Testis (tissue), 3 donors: ENCODE results near the gene LIPA. TPM values are rescaled to one million over a fixed set of nuclear protein-coding genes. Genes with fewer than 3 reads are reported as not detected.

ENCODE experiments used
- DNase-seq: peaks from one replicate; pipeline ENCODE4 v3.0.0-alpha.2; 2019
- H3K27ac ChIP-seq, 2 donors: fragments of 200-600 bp; sonication (generic); one replicate each; pipeline ENCODE4 v1.5.1; 2019
- H3K27me3 ChIP-seq: fragments of 200-600 bp; sonication (generic); one replicate; pipeline ENCODE4 v1.5.1; 2019
- H3K36me3 ChIP-seq: fragments of 200-600 bp; sonication (generic); one replicate; pipeline ENCODE4 v1.5.1; 2017; ENCODE audit warnings: low read depth; ENCODE audit errors: missing control alignments
- H3K4me1 ChIP-seq: fragments of 200-600 bp; sonication (generic); one replicate; pipeline ENCODE4 v1.5.1; 2019
- H3K4me3 ChIP-seq, 2 donors: fragments of 200-600 bp; sonication (generic); one replicate each; pipeline ENCODE4 v1.5.1; 2017 to 2019
- H3K9me3 ChIP-seq: fragments of 200-600 bp; sonication (generic); one replicate; pipeline ENCODE4 v1.5.1; 2017
- POLR2A ChIP-seq: fragments of 450-650 bp; IDR thresholded peaks from one replicate; pipeline ENCODE4 v1.6.1; 2017; ENCODE audit warnings: antibody characterized with exemption, mild to moderate bottlenecking, moderate library complexity
- WGBS, 2 donors: methylation state at CpG; one replicate each; pipeline ENCODE4 v1.1.5; 2018; 5-methylcytosine and 5-hydroxymethylcytosine counted together
- intact Hi-C: fragments of 100-400 bp; cut with DNase I; formaldehyde crosslinking; loops from one replicate; pipeline ENCODE4 v1.15.1; 2023; ENCODE audit warnings: low total_unique reads
- polyA plus RNA-seq: library from polyadenylated mRNA; stranded (reverse); fragments of 350-450 nt; fragmentation: Illumina TruSeq; extraction: RNeasy Lipid Tissue Mini Kit (QIAGEN cat#74804); gene quantifications from one replicate; pipeline ENCODE4 v1.2.3, GENCODE V29; 2014; ENCODE audit warnings: low read depth, low replicate concordance; ENCODE audit not compliant: insufficient read depth
- total RNA-seq, 2 donors: library from RNA; depleted of rRNA; stranded (reverse); fragments of >200 nt; gene quantifications; one replicate each; pipeline ENCODE4 v1.2.3, GENCODE V29; 2016
- TF ChIP-seq, protein P1 (sequence below), 3 experiments: fragments of 450-650 bp in 2 of 3; fragments of 200-600 bp in 1 of 3; sonication (generic) in 1 of 3; IDR thresholded peaks; one replicate each; pipeline ENCODE4 v1.5.1; 2016 to 2019; ENCODE audit warnings: antibody characterized with exemption in 3 of 3, mild to moderate bottlenecking in 2 of 3, moderate library complexity in 1 of 3

Gene LIPA
- total and polyA plus RNA-seq, 3 donors from 2014 or later: 13.3 to 32.3 (median 13.9) TPM

DNA sequence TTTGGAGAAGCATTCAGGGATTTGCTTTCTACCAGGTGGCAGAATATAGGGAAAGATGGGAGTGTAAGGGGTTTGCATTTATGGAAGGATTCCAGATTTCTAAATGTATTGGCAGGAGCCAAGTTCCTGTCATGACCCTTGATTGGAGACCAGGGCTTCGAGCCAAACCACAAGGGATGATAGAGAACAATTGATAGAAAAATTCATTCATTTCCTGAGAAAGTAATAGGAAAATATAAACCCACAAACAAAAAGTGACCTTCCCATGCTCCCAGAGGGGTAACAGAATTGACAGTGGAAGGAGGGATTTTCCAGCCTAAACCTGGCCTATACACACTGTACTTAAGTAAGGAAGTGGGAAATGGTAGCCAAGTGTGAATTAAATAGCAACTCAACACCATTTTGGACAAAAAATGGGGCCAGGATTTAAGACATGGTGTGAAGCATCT lies 27.9 kb upstream of the LIPA start:
- 59 to 70% methylated on average over 1 of the region's 1 CpG for WGBS, 2 donors
- no peak for TF ChIP-seq POLR2A
- TF ChIP-seq, protein P1, sequence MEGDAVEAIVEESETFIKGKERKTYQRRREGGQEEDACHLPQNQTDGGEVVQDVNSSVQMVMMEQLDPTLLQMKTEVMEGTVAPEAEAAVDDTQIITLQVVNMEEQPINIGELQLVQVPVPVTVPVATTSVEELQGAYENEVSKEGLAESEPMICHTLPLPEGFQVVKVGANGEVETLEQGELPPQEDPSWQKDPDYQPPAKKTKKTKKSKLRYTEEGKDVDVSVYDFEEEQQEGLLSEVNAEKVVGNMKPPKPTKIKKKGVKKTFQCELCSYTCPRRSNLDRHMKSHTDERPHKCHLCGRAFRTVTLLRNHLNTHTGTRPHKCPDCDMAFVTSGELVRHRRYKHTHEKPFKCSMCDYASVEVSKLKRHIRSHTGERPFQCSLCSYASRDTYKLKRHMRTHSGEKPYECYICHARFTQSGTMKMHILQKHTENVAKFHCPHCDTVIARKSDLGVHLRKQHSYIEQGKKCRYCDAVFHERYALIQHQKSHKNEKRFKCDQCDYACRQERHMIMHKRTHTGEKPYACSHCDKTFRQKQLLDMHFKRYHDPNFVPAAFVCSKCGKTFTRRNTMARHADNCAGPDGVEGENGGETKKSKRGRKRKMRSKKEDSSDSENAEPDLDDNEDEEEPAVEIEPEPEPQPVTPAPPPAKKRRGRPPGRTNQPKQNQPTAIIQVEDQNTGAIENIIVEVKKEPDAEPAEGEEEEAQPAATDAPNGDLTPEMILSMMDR (IDR thresholded peaks at IDR 0.05): no peak
- peaks cover 12% of the 10 kb centered on the region for H3K4me1 ChIP-seq
- no peaks in the 10 kb centered on the region for H3K27me3 ChIP-seq
- no peak for DNase-seq
- no peaks in the 10 kb centered on the region for H3K9me3 ChIP-seq
- no peaks in the 10 kb centered on the region for H3K36me3 ChIP-seq
- intact Hi-C loops: no loop called here
- H3K27ac ChIP-seq: no peak overlapping the region
- H3K4me3 ChIP-seq: no peak overlapping the region

DNA sequence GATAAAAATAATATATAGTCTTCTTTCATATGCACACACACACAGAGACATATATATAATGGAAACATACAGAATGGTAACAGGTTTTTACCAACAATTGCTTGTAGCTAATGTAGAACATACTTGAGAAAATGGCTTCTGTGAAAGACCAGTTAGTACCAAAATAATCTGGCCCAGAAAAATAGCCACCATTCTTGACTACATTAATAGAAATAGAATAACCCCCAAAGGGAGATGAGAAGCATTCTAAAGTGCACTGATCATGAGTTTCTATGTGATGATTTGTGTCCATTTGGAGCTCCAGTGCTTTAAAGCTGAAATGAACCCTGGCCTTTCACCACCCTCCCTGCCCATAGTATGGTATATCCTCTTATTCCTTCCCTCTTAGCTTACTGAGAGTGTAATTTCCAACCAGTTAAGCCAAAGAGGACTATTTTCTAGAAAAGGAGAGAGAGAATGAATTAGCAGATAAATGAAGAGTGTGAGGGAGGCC lies 27.4 kb upstream of the LIPA start:
- H3K27me3 ChIP-seq: no peaks in the 10 kb centered on the region
- peaks cover 9% of the 10 kb centered on the region for H3K4me1 ChIP-seq
- no peak overlapping the region for H3K4me3 ChIP-seq
- TF ChIP-seq, protein P1 (IDR thresholded peaks at IDR 0.05): no peak
- TF ChIP-seq POLR2A: no peak
- no peak for DNase-seq
- intact Hi-C loops: no loop called here
- peak overlapping the region in 1 of 2 donors; percentile 74 for H3K27ac ChIP-seq
- no peaks in the 10 kb centered on the region for H3K9me3 ChIP-seq
- no peaks in the 10 kb centered on the region for H3K36me3 ChIP-seq

DNA sequence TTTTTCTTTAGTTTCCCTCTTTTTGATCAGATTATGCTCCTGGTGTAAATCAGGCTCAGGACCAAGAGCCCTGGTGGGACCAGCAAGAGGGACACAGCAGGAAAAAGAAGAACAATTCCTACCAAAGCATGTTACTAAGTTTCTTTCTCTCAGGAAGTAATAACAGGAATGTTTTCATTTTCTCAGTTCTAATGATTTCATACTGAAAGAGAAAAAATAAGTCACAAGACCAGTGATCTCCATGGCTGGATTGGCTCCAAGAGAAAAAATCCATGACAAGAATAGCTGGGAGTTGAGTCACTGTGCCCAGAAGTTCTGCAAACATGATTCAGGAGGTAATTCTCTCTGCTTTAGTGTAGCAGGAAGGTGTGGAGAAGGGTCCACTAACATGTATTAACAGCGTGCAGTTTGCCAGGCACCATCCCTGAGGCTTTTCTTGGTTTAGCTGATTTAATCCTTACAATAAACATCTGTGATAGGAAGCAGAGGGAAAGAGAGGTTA lies 26.5 kb upstream of the LIPA start:
- no peaks in the 10 kb centered on the region for H3K27me3 ChIP-seq
- TF ChIP-seq, protein P1 (IDR thresholded peaks at IDR 0.05): no peak
- TF ChIP-seq POLR2A: no peak
- H3K4me3 ChIP-seq: no peak overlapping the region
- peaks cover 2% of the 10 kb centered on the region for H3K4me1 ChIP-seq
- WGBS, 2 donors: 30 to 46% methylated on average over 1 of the region's 1 CpG
- intact Hi-C loops: no loop called here
- no peaks in the 10 kb centered on the region for H3K9me3 ChIP-seq
- peak overlapping the region; percentile 3 to 74 for H3K27ac ChIP-seq
- DNase-seq: peak; percentile 64
- no peaks in the 10 kb centered on the region for H3K36me3 ChIP-seq

DNA sequence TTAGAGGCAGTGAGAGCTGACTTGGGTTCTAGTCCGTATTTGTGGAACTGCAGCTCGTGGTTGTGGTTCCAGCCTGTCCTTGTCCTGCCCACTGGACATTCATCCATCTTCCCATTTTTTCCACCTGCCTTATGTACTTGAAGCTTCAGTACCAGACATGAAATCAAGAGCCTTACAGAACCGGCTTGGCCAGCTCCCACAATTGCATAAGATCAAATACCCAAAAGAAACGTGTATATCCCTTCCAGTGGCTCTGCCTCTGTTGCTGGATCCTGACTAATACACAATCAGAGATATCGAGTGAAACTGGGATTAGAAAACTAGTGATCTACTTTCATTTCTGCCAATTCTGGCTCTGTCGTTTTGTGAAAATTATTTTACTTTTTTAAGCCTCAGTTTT lies 23.8 kb upstream of the LIPA start:
- H3K4me1 ChIP-seq: no peaks in the 10 kb centered on the region
- 87 to 90% methylated on average over 6 of the region's 6 CpGs for WGBS, 2 donors
- DNase-seq: no peak

More for the DNA sequence above, 23.8 kb upstream of the LIPA start:
- no peak for TF ChIP-seq POLR2A
- TF ChIP-seq, protein P1 (IDR thresholded peaks at IDR 0.05): no peak
- Histone ChIP-seq H3K27me3 (no peaks in the 10 kb centered on the region), H3K9me3 (no peaks in the 10 kb centered on the region), H3K36me3 (no peaks in the 10 kb centered on the region), H3K4me3 (no peak overlapping the region), H3K27ac (no peak overlapping the region)
- intact Hi-C loops: no loop called here
